Upper lobe of right lung (tissue), 1 donor: Measurements from ENCODE around the gene SLC35B2. TPM values are rescaled to one million over a fixed set of nuclear protein-coding genes. Genes with fewer than 3 reads are reported as not detected.

Experiments
- ATAC-seq: fragments of 200-7000 bp; cut with Tn5 transposase; one replicate; pipeline ENCODE4 v1.9.1; 2020; ENCODE audit warnings: mild to moderate bottlenecking, moderate library complexity
- DNase-seq: peaks from one replicate; pipeline ENCODE4 v3.0.0-alpha.2; 2020
- H3K27ac ChIP-seq: fragments of 200-600 bp; one replicate; pipeline ENCODE4 v1.8.0; 2022
- H3K27me3 ChIP-seq: fragments of 200-600 bp; one replicate; pipeline ENCODE4 v1.8.0; 2022; ENCODE audit warnings: mild to moderate bottlenecking
- H3K36me3 ChIP-seq: fragments of 200-600 bp; one replicate; pipeline ENCODE4 v1.8.0; 2022
- H3K4me1 ChIP-seq: fragments of 200-600 bp; one replicate; pipeline ENCODE4 v1.8.0; 2022
- H3K4me3 ChIP-seq: fragments of 200-600 bp; one replicate; pipeline ENCODE4 v1.8.0; 2022; ENCODE audit warnings: mild to moderate bottlenecking
- H3K9me3 ChIP-seq: fragments of 200-600 bp; one replicate; pipeline ENCODE4 v1.8.0; 2022
- CTCF ChIP-seq: fragments of 200-600 bp; IDR thresholded peaks from one replicate; pipeline ENCODE4 v1.8.0; 2022; ENCODE audit warnings: antibody characterized with exemption
- intact Hi-C: fragments of 100-400 bp; cut with DNase I; formaldehyde crosslinking; loops from one replicate; pipeline ENCODE4 v1.11.0; 2022
- total RNA-seq: library from RNA; stranded (reverse); fragmentation: NEBNext Ultra II Directional; extraction: Animal tissue kit (Norgen Biotek cat#: 25700); gene quantifications from one replicate; pipeline ENCODE4 v1.2.1, GENCODE V29; 2021
- donor health status: DM: no; HTN: yes; CAD: no; lungs with severe emphysema.

Gene SLC35B2
- total RNA-seq, 1 donor from 2014 or later = 32.3 TPM

DNA sequence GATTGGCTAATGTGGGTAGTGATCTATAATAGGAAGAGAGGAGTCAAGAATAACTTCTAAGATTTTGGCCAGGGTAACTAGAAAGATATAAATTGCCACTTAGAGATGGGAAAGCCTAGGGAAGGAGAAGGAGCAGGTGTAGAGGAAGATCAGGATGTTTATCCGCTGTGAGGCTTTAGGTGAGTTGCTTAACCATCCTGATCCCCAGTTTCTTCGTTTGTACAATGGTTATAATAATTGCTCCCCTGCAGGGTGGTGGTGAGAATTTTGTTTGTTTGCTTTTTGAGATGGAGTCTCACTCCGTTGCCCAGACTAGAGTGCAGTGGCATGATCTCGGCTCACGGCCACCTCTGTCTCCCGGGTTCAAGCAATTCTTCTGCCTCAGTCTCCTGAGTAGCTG, 43.0 kb downstream of the SLC35B2 start:
- Histone ChIP-seq H3K4me3 (no peak overlapping the region), H3K4me1 (peaks cover 25% of the 10 kb centered on the region), H3K27ac (no peak overlapping the region), H3K9me3 (no peaks in the 10 kb centered on the region), H3K27me3 (no peaks in the 10 kb centered on the region), H3K36me3 (no peaks in the 10 kb centered on the region)
- TF ChIP-seq CTCF = no peak
- ATAC-seq (no peak), DNase-seq (no peak)
- intact Hi-C loops = no loop called here

DNA sequence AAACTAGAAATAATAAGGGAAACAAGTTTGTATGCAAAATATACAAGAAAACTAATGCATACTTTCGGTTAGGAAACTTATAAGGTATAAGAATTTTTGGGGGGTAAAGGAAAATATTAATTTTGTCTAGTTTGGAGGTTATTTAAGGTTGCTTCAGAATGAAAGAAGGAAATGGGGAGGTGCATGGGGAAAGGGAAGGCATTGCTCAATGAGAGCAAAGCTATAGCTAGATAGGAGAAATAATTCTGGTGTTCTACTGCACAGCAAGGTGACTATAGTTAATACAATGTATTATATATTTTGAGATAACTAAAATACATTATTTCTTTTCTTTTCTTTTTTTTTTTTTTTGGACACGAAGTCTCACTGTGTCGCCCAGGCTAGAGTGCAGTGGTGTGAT, 46.0 kb downstream of the SLC35B2 start:
- H3K36me3 ChIP-seq = no peaks in the 10 kb centered on the region
- H3K4me1 ChIP-seq = no peaks in the 10 kb centered on the region
- ATAC-seq (no peak), DNase-seq (no peak)
- no peak for TF ChIP-seq CTCF
- H3K9me3 ChIP-seq = no peaks in the 10 kb centered on the region
- H3K4me3 ChIP-seq = no peak overlapping the region
- no peak overlapping the region for H3K27ac ChIP-seq
- H3K27me3 ChIP-seq = no peaks in the 10 kb centered on the region
- intact Hi-C loops = no loop called here

DNA sequence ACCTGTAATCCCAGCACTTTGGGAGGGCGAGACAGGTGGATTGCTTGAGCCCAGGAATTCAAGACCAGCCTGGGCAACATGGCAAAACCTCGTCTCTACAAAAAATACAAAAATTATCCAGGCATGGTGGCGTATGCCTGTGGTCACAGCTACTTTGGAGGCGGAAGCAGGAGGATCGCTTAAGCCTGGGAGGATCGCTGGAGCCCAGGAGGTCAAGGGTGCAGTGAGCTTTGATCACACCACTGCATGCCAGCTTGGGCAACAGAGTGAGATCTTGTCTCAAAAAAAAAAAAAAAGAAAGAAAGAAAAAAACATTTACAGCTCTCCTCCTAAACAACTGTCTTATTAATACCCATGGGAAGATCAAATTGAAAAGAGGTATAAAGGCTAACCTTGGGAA, 49.4 kb downstream of the SLC35B2 start:
- DNase-seq (no peak), ATAC-seq (no peak)
- Histone ChIP-seq H3K36me3 (no peaks in the 10 kb centered on the region), H3K4me1 (no peaks in the 10 kb centered on the region), H3K27ac (no peak overlapping the region), H3K27me3 (no peaks in the 10 kb centered on the region), H3K4me3 (no peak overlapping the region), H3K9me3 (no peaks in the 10 kb centered on the region)
- intact Hi-C loops = no loop called here
- TF ChIP-seq CTCF = no peak

Other genes with a start within 250 kb of the SLC35B2 start
- gene MRPL14, start 130.1 kb downstream of the SLC35B2 start, total RNA-seq = 94.1 TPM
- gene TMEM63B, start 130.0 kb downstream of the SLC35B2 start, total RNA-seq = 119 TPM
- 1.6 TPM for gene CAPN11, start 98.7 kb downstream of the SLC35B2 start, total RNA-seq
- gene MYMX, start 40.6 kb downstream of the SLC35B2 start, total RNA-seq = 0.52 TPM
- 59.8 TPM for gene SLC29A1, start 33.9 kb downstream of the SLC35B2 start, total RNA-seq
- gene HSP90AB1, start 10.4 kb downstream of the SLC35B2 start, total RNA-seq = 660 TPM
- 7.1 TPM for gene NFKBIE, start 8.0 kb upstream of the SLC35B2 start, total RNA-seq
- not detected for gene TMEM151B, start 12.9 kb upstream of the SLC35B2 start, total RNA-seq
- gene AARS2, start 55.8 kb upstream of the SLC35B2 start, total RNA-seq = 11.8 TPM
- gene SPATS1, start 85.1 kb upstream of the SLC35B2 start, total RNA-seq = not detected
- gene CDC5L, start 130.2 kb upstream of the SLC35B2 start, total RNA-seq = 17.8 TPM